Measurements from ENCODE around the gene SLC29A3.

The SLC29A3 gene

GRCh38 chr10:71280825-71281224, 38.2 kb upstream of the SLC29A3 start:
- no peak for DNase-seq (ENCODE audit: low spot score)
- TF ChIP-seq CTCF (IDR thresholded peaks at IDR 0.05; ENCODE audit: extremely low read depth, missing control alignments): no peak

- no peak for TF ChIP-seq CTCF (IDR thresholded peaks at IDR 0.05; ENCODE audit: extremely low read depth, missing control alignments)
- DNase-seq (ENCODE audit: low spot score): no peak
Measured at GRCh38 chr10:71281646-71282322, 37.3 kb upstream of the SLC29A3 start.

GRCh38 chr10:71282323-71282680, 36.8 kb upstream of the SLC29A3 start:
- no peak for TF ChIP-seq CTCF (IDR thresholded peaks at IDR 0.05; ENCODE audit: extremely low read depth, missing control alignments)
- DNase-seq (ENCODE audit: low spot score): no peak

- DNase-seq (ENCODE audit: low spot score): no peak
- TF ChIP-seq CTCF (IDR thresholded peaks at IDR 0.05; ENCODE audit: extremely low read depth, missing control alignments): no peak
Measured at GRCh38 chr10:71283410-71283809, 35.6 kb upstream of the SLC29A3 start.

GRCh38 chr10:71283876-71284275, 35.2 kb upstream of the SLC29A3 start:
- no peak for DNase-seq (ENCODE audit: low spot score)
- no peak for TF ChIP-seq CTCF (IDR thresholded peaks at IDR 0.05; ENCODE audit: extremely low read depth, missing control alignments)

GRCh38 chr10:71284544-71285179, 34.4 kb upstream of the SLC29A3 start:
- no peak for TF ChIP-seq CTCF (IDR thresholded peaks at IDR 0.05; ENCODE audit: extremely low read depth, missing control alignments)
- no peak for DNase-seq (ENCODE audit: low spot score)

- DNase-seq (ENCODE audit: low spot score): peak; percentile 75
- TF ChIP-seq CTCF (IDR thresholded peaks at IDR 0.05; ENCODE audit: extremely low read depth, missing control alignments): peak; percentile 50
Measured at GRCh38 chr10:71285180-71285545, 33.9 kb upstream of the SLC29A3 start.

Measured in GM20000 (cell line).